ENCODE measurements around the gene YAF2. TPM values are rescaled to one million over a fixed set of nuclear protein-coding genes. Genes with fewer than 3 reads are reported as not detected.

Gene YAF2
- total and polyA plus RNA-seq, 2 experiments from 2014 or later: 1.0 TPM

DNA sequence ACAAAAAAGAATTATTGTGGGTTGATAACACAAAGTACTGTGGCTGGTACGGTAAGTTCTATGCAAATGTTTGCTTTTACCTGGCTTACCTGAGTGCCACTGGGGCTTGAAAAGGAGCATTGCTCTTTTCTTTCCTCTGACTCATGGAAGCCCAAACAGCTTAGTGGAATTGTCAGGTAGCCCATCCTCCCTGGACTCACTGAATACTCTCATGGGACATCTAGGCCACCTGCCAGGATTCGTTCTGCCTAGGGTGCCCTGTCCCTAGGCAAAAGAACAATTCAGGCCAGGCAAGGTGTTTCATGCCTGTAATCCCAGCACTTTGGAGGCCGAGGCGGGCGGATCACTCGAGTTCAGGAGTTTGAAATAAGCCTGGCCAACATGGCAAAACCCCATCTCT lies 22.5 kb upstream of the YAF2 start:
- Mint-ChIP-seq H3K9me3 (peaks cover 7% of the 10 kb centered on the region; the same call in 2 of the 3 replicates), H3K4me3 (no peak overlapping the region), H3K27me3 (ENCODE audit: insufficient read depth, low read depth, poor library complexity) (peaks cover 3% of the 10 kb centered on the region), H3K4me1 (no peaks in the 10 kb centered on the region), H3K27ac (no peak overlapping the region), H3K36me3 (ENCODE audit: low read depth) (no peaks in the 10 kb centered on the region)
- H3K4me3 ChIP-seq: no peak overlapping the region
- no peak overlapping the region for H2AFZ ChIP-seq
- no peaks in the 10 kb centered on the region; the same call in 1 of the 2 replicates for H3K9me2 ChIP-seq (ENCODE audit: insufficient read depth)
- H3K27me3 ChIP-seq (ENCODE audit: insufficient read depth): no peaks in the 10 kb centered on the region
- ATAC-seq (no peak), DNase-seq (ENCODE audit: low spot score) (no peak)
- H3F3A ChIP-seq (replicated peaks; ENCODE audit: low read depth): no peaks in the 10 kb centered on the region
- H3K27ac ChIP-seq (ENCODE audit: low read depth): no peak overlapping the region
- no peaks in the 10 kb centered on the region for H3K79me2 ChIP-seq (replicated peaks; ENCODE audit: insufficient read depth)
- no peaks in the 10 kb centered on the region for H3K4me1 ChIP-seq (ENCODE audit: insufficient read depth)
- H3K36me3 ChIP-seq (ENCODE audit: insufficient read depth): no peaks in the 10 kb centered on the region
- TF ChIP-seq EZH2 (IDR thresholded peaks at IDR 0.05; ENCODE audit: low read depth, unreplicated experiment) (no peak), POLR2AphosphoS5 (IDR thresholded peaks at IDR 0.05; ENCODE audit: low read depth) (no peak), CREB1 (CRISPR knock-in tag; IDR thresholded peaks at IDR 0.05; ENCODE audit: low read depth) (no peak), EZH2phosphoT487 (IDR thresholded peaks at IDR 0.05; ENCODE audit: unreplicated experiment) (no peak), JUNB (IDR thresholded peaks at IDR 0.05; ENCODE audit: unreplicated experiment) (no peak), ZNF331 (CRISPR knock-in tag; IDR thresholded peaks at IDR 0.05; ENCODE audit: low read depth) (no peak), ZNF114 (CRISPR knock-in tag; IDR thresholded peaks at IDR 0.05) (no peak), STAT1 (IDR thresholded peaks at IDR 0.05; ENCODE audit: unreplicated experiment) (no peak), NANOG (IDR thresholded peaks at IDR 0.05; ENCODE audit: borderline replicate concordance) (no peak)
- TF ChIP-seq, protein P1, sequence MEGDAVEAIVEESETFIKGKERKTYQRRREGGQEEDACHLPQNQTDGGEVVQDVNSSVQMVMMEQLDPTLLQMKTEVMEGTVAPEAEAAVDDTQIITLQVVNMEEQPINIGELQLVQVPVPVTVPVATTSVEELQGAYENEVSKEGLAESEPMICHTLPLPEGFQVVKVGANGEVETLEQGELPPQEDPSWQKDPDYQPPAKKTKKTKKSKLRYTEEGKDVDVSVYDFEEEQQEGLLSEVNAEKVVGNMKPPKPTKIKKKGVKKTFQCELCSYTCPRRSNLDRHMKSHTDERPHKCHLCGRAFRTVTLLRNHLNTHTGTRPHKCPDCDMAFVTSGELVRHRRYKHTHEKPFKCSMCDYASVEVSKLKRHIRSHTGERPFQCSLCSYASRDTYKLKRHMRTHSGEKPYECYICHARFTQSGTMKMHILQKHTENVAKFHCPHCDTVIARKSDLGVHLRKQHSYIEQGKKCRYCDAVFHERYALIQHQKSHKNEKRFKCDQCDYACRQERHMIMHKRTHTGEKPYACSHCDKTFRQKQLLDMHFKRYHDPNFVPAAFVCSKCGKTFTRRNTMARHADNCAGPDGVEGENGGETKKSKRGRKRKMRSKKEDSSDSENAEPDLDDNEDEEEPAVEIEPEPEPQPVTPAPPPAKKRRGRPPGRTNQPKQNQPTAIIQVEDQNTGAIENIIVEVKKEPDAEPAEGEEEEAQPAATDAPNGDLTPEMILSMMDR (conservative IDR thresholded peaks at IDR 0.05; ENCODE audit: low read depth in 2 of 2): no peak
- TF ChIP-seq, protein P2, sequence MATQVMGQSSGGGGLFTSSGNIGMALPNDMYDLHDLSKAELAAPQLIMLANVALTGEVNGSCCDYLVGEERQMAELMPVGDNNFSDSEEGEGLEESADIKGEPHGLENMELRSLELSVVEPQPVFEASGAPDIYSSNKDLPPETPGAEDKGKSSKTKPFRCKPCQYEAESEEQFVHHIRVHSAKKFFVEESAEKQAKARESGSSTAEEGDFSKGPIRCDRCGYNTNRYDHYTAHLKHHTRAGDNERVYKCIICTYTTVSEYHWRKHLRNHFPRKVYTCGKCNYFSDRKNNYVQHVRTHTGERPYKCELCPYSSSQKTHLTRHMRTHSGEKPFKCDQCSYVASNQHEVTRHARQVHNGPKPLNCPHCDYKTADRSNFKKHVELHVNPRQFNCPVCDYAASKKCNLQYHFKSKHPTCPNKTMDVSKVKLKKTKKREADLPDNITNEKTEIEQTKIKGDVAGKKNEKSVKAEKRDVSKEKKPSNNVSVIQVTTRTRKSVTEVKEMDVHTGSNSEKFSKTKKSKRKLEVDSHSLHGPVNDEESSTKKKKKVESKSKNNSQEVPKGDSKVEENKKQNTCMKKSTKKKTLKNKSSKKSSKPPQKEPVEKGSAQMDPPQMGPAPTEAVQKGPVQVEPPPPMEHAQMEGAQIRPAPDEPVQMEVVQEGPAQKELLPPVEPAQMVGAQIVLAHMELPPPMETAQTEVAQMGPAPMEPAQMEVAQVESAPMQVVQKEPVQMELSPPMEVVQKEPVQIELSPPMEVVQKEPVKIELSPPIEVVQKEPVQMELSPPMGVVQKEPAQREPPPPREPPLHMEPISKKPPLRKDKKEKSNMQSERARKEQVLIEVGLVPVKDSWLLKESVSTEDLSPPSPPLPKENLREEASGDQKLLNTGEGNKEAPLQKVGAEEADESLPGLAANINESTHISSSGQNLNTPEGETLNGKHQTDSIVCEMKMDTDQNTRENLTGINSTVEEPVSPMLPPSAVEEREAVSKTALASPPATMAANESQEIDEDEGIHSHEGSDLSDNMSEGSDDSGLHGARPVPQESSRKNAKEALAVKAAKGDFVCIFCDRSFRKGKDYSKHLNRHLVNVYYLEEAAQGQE (IDR thresholded peaks at IDR 0.05; ENCODE audit: unreplicated experiment): no peak
- TF ChIP-seq, protein P3, sequence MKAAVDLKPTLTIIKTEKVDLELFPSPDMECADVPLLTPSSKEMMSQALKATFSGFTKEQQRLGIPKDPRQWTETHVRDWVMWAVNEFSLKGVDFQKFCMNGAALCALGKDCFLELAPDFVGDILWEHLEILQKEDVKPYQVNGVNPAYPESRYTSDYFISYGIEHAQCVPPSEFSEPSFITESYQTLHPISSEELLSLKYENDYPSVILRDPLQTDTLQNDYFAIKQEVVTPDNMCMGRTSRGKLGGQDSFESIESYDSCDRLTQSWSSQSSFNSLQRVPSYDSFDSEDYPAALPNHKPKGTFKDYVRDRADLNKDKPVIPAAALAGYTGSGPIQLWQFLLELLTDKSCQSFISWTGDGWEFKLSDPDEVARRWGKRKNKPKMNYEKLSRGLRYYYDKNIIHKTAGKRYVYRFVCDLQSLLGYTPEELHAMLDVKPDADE (IDR thresholded peaks at IDR 0.05): no peak
- TF ChIP-seq, protein P4, sequence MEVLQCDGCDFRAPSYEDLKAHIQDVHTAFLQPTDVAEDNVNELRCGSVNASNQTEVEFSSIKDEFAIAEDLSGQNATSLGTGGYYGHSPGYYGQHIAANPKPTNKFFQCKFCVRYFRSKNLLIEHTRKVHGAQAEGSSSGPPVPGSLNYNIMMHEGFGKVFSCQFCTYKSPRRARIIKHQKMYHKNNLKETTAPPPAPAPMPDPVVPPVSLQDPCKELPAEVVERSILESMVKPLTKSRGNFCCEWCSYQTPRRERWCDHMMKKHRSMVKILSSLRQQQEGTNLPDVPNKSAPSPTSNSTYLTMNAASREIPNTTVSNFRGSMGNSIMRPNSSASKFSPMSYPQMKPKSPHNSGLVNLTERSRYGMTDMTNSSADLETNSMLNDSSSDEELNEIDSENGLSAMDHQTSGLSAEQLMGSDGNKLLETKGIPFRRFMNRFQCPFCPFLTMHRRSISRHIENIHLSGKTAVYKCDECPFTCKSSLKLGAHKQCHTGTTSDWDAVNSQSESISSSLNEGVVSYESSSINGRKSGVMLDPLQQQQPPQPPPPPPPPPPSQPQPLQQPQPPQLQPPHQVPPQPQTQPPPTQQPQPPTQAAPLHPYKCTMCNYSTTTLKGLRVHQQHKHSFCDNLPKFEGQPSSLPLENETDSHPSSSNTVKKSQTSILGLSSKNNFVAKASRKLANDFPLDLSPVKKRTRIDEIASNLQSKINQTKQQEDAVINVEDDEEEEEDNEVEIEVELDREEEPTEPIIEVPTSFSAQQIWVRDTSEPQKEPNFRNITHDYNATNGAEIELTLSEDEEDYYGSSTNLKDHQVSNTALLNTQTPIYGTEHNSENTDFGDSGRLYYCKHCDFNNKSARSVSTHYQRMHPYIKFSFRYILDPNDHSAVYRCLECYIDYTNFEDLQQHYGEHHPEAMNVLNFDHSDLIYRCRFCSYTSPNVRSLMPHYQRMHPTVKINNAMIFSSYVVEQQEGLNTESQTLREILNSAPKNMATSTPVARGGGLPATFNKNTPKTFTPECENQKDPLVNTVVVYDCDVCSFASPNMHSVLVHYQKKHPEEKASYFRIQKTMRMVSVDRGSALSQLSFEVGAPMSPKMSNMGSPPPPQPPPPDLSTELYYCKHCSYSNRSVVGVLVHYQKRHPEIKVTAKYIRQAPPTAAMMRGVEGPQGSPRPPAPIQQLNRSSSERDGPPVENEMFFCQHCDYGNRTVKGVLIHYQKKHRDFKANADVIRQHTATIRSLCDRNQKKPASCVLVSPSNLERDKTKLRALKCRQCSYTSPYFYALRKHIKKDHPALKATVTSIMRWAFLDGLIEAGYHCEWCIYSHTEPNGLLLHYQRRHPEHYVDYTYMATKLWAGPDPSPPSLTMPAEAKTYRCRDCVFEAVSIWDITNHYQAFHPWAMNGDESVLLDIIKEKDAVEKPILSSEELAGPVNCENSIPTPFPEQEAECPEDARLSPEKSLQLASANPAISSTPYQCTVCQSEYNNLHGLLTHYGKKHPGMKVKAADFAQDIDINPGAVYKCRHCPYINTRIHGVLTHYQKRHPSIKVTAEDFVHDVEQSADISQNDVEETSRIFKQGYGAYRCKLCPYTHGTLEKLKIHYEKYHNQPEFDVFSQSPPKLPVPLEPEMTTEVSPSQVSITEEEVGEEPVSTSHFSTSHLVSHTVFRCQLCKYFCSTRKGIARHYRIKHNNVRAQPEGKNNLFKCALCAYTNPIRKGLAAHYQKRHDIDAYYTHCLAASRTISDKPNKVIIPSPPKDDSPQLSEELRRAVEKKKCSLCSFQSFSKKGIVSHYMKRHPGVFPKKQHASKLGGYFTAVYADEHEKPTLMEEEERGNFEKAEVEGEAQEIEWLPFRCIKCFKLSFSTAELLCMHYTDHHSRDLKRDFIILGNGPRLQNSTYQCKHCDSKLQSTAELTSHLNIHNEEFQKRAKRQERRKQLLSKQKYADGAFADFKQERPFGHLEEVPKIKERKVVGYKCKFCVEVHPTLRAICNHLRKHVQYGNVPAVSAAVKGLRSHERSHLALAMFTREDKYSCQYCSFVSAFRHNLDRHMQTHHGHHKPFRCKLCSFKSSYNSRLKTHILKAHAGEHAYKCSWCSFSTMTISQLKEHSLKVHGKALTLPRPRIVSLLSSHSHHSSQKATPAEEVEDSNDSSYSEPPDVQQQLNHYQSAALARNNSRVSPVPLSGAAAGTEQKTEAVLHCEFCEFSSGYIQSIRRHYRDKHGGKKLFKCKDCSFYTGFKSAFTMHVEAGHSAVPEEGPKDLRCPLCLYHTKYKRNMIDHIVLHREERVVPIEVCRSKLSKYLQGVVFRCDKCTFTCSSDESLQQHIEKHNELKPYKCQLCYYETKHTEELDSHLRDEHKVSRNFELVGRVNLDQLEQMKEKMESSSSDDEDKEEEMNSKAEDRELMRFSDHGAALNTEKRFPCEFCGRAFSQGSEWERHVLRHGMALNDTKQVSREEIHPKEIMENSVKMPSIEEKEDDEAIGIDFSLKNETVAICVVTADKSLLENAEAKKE (CRISPR knock-in tag; IDR thresholded peaks at IDR 0.05): no peak
- peaks cover 7% of the 10 kb centered on the region; the same call in 1 of the 2 replicates for H4K20me1 ChIP-seq (replicated peaks; ENCODE audit: insufficient read depth)
- no peak overlapping the region for H3K4me2 ChIP-seq
